ENCODE data around the gene FREM2.

The FREM2 gene

GRCh38 chr13:38856065-38856464 lies 169.2 kb downstream of the FREM2 start:
- H3K79me2 ChIP-seq (ENCODE audit: low read length): no peaks in the 10 kb centered on the region
- H3K4me3 ChIP-seq (ENCODE audit: low read length): no peak overlapping the region
- no peak overlapping the region for H3K4me2 ChIP-seq (ENCODE audit: low read depth, low read length)
- no peaks in the 10 kb centered on the region for H4K20me1 ChIP-seq (ENCODE audit: insufficient read depth, low read length)
- H3K9me2 ChIP-seq (replicated peaks; ENCODE audit: insufficient read depth, low read length): no peaks in the 10 kb centered on the region
- no peak for TF ChIP-seq CTCF (IDR thresholded peaks at IDR 0.05; ENCODE audit: low read length)
- no peak for TF ChIP-seq EZH2phosphoT487 (IDR thresholded peaks at IDR 0.05; ENCODE audit: low read length)
- H3K9me3 ChIP-seq (replicated peaks; ENCODE audit: insufficient read depth, low read length): no peaks in the 10 kb centered on the region
- H3K27ac ChIP-seq (ENCODE audit: low read length): no peak overlapping the region
- H3K27me3 ChIP-seq (replicated peaks; ENCODE audit: insufficient read depth, low read length): no peaks in the 10 kb centered on the region
- no peaks in the 10 kb centered on the region for H3K36me3 ChIP-seq (replicated peaks; ENCODE audit: insufficient read depth, low read length)
- no peaks in the 10 kb centered on the region for H3F3A ChIP-seq (ENCODE audit: insufficient read depth, low read length)
- no peaks in the 10 kb centered on the region for H3K4me1 ChIP-seq (ENCODE audit: low read length)
- no peak overlapping the region for H3K9ac ChIP-seq (ENCODE audit: low read length)
- no peak overlapping the region for H2AFZ ChIP-seq (ENCODE audit: low read length)
- DNase-seq: no peak

- DNase-seq: no peak
- no peak overlapping the region for H3K4me3 ChIP-seq (ENCODE audit: low read length)
- H3K27ac ChIP-seq (ENCODE audit: low read length): no peak overlapping the region
Observed at GRCh38 chr13:38862443-38862842, 175.6 kb downstream of the FREM2 start.

DNA sequence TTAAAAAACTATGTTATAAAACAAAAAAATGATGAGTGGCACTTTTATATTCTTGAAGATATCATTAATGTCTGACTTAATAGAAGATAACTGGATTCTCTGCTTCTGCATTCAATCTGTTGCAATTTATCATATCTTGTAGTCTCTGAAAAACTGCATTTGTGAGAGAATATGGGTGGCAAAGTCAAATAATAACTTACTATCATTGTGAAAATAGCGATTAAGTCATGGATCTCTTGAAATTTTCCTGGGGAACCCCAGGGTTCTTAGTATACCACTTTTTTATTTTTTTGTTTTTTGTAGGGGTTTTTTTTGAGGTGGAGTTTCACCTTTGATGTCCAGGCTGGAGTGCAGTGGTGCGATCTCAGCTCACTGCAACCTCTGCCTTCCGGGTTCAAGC lies 176.7 kb downstream of the FREM2 start:
- Histone ChIP-seq H3K27me3 (replicated peaks; ENCODE audit: insufficient read depth, low read length) (no peaks in the 10 kb centered on the region), H3K4me1 (ENCODE audit: low read length) (no peaks in the 10 kb centered on the region), H3K4me3 (ENCODE audit: low read length) (no peak overlapping the region), H4K20me1 (ENCODE audit: insufficient read depth, low read length) (no peaks in the 10 kb centered on the region), H3K9me3 (replicated peaks; ENCODE audit: insufficient read depth, low read length) (no peaks in the 10 kb centered on the region), H2AFZ (ENCODE audit: low read length) (no peak overlapping the region), H3F3A (ENCODE audit: insufficient read depth, low read length) (no peaks in the 10 kb centered on the region), H3K4me2 (ENCODE audit: low read depth, low read length) (no peak overlapping the region), H3K79me2 (ENCODE audit: low read length) (no peaks in the 10 kb centered on the region), H3K36me3 (replicated peaks; ENCODE audit: insufficient read depth, low read length) (no peaks in the 10 kb centered on the region), H3K9ac (ENCODE audit: low read length) (no peak overlapping the region), H3K9me2 (replicated peaks; ENCODE audit: insufficient read depth, low read length) (no peaks in the 10 kb centered on the region), H3K27ac (ENCODE audit: low read length) (no peak overlapping the region)
- DNase-seq: no peak
- TF ChIP-seq EZH2phosphoT487 (IDR thresholded peaks at IDR 0.05; ENCODE audit: low read length): no peak
- TF ChIP-seq EZH2 (optimal IDR thresholded peaks at IDR 0.05; ENCODE audit: low read depth, low read length): no peak
- no peak for TF ChIP-seq CTCF (IDR thresholded peaks at IDR 0.05; ENCODE audit: low read length)

More at GRCh38 chr13:38862443-38862842, 175.6 kb downstream of the FREM2 start:
- Histone ChIP-seq H3K27me3 (replicated peaks; ENCODE audit: insufficient read depth, low read length) (no peaks in the 10 kb centered on the region), H2AFZ (ENCODE audit: low read length) (no peak overlapping the region), H3K9me3 (replicated peaks; ENCODE audit: insufficient read depth, low read length) (no peaks in the 10 kb centered on the region), H3K9ac (ENCODE audit: low read length) (no peak overlapping the region), H4K20me1 (ENCODE audit: insufficient read depth, low read length) (no peaks in the 10 kb centered on the region), H3F3A (ENCODE audit: insufficient read depth, low read length) (no peaks in the 10 kb centered on the region), H3K4me2 (ENCODE audit: low read depth, low read length) (no peak overlapping the region), H3K36me3 (replicated peaks; ENCODE audit: insufficient read depth, low read length) (no peaks in the 10 kb centered on the region), H3K4me1 (ENCODE audit: low read length) (no peaks in the 10 kb centered on the region), H3K79me2 (ENCODE audit: low read length) (no peaks in the 10 kb centered on the region), H3K9me2 (replicated peaks; ENCODE audit: insufficient read depth, low read length) (no peaks in the 10 kb centered on the region)
- TF ChIP-seq CTCF (IDR thresholded peaks at IDR 0.05; ENCODE audit: low read length) (no peak), EZH2 (optimal IDR thresholded peaks at IDR 0.05; ENCODE audit: low read depth, low read length) (no peak), EZH2phosphoT487 (IDR thresholded peaks at IDR 0.05; ENCODE audit: low read length) (no peak)

Data from MM.1S (cell line).